Measurements from ENCODE around the gene PRKAR2B. TPM values are rescaled to one million over a fixed set of nuclear protein-coding genes. Genes with fewer than 3 reads are reported as not detected.
A peak's percentile ranks its signal among the peaks of the same experiment; 100 is the strongest.

The PRKAR2B gene
- total RNA-seq, 1 donor from 2014 or later = 14.6 TPM

DNA sequence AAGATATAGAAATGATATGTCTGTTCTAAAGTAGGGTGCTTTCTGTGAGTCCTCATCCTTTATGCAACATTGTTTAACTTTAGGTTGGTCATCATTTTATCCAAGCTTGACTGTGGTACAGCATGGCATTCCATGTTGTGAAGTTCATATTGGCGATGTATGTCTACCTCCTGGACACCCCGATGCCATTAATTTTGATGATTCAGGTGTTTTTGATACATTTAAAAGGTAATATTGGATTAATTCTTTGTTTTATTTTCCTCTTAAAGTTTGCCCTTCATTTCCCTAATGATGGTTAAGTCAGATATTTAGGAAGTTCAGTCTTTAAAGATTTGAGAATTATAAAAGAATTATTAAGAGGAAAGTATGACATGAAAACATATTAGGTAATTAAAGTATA is 145.6 kb downstream of the PRKAR2B start:
- no peak overlapping the region for H3K27ac Mint-ChIP-seq (ENCODE audit: unreplicated experiment)
- no peak for DNase-seq
- H3K9me3 Mint-ChIP-seq (ENCODE audit: unreplicated experiment) = peaks cover 2% of the 10 kb centered on the region
- no peaks in the 10 kb centered on the region for H3K4me1 Mint-ChIP-seq (ENCODE audit: low read depth, unreplicated experiment)
- H3K4me3 Mint-ChIP-seq (ENCODE audit: unreplicated experiment) = no peak overlapping the region
- H3K36me3 Mint-ChIP-seq (ENCODE audit: unreplicated experiment) = no peaks in the 10 kb centered on the region
- no peaks in the 10 kb centered on the region for H3K27me3 Mint-ChIP-seq (ENCODE audit: unreplicated experiment)
- TF ChIP-seq, protein P1, sequence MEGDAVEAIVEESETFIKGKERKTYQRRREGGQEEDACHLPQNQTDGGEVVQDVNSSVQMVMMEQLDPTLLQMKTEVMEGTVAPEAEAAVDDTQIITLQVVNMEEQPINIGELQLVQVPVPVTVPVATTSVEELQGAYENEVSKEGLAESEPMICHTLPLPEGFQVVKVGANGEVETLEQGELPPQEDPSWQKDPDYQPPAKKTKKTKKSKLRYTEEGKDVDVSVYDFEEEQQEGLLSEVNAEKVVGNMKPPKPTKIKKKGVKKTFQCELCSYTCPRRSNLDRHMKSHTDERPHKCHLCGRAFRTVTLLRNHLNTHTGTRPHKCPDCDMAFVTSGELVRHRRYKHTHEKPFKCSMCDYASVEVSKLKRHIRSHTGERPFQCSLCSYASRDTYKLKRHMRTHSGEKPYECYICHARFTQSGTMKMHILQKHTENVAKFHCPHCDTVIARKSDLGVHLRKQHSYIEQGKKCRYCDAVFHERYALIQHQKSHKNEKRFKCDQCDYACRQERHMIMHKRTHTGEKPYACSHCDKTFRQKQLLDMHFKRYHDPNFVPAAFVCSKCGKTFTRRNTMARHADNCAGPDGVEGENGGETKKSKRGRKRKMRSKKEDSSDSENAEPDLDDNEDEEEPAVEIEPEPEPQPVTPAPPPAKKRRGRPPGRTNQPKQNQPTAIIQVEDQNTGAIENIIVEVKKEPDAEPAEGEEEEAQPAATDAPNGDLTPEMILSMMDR (IDR thresholded peaks at IDR 0.05; ENCODE audit: partially characterized antibody, unreplicated experiment) = no peak

DNA sequence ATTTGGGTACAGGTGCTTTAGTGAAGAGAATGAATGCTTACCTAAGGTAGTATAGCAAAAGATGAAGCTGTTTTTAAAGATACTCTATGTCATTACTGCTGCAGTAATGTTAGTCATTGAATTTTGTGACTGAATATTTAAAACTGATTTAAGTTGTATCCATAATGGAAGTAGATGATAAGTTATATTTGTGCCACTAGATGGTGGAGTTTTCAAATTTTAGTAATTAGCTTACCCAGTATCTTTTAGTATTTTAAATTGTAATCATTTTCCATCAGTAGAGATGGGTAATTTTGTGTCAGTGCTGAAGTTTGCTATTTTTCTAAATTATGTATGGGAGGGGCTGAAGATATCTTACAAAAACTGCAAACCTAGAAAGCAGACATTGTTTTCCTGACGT is 149.5 kb downstream of the PRKAR2B start:
- no peak for DNase-seq
- H3K36me3 Mint-ChIP-seq (ENCODE audit: unreplicated experiment) = no peaks in the 10 kb centered on the region
- H3K4me3 Mint-ChIP-seq (ENCODE audit: unreplicated experiment) = no peak overlapping the region

DNA sequence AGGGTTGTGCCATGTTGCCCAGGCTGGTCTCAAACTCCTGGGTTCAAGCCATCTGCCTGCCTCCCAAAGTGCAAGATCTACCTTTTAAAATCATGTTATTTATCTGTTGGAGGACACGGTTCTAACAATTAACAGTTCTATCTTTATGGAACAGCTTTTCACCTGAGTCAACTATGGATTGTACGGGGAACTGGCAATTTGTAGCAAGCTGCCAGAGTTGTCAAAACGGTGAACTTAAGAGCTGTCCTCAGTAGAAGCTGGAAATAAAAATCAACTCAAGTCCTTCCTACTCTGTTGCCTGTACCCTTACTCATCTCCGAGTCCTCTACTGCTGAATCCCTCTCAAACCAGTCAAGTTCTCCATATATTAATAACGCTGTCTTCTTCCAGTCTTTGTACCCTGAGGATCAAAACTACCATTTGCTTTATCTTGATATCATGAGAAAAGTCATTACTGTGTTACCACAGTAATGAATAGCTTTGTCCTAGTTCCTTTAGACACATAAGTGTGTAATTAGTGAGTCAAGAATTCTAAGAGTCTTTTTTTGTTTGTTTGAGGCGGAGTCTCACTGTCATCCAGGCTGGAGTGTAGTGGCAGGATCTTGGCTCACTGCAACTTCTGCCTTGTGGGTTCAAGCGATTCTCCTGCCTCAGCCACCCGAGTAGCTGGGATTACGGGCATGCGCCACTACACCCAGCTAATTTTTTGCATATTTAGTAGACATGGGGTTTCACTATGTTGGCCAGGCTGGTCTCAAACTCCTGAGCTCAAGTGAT is 152.5 kb downstream of the PRKAR2B start:
- Mint-ChIP-seq H3K4me1 (ENCODE audit: low read depth, unreplicated experiment) (peaks cover 4% of the 10 kb centered on the region), H3K36me3 (ENCODE audit: unreplicated experiment) (no peaks in the 10 kb centered on the region), H3K27ac (ENCODE audit: unreplicated experiment) (no peak overlapping the region), H3K27me3 (ENCODE audit: unreplicated experiment) (no peaks in the 10 kb centered on the region), H3K9me3 (ENCODE audit: unreplicated experiment) (no peaks in the 10 kb centered on the region), H3K4me3 (ENCODE audit: unreplicated experiment) (no peak overlapping the region)
- no peak for DNase-seq
- TF ChIP-seq, protein P1 (IDR thresholded peaks at IDR 0.05; ENCODE audit: partially characterized antibody, unreplicated experiment) = no peak

More for the DNA sequence above, 149.5 kb downstream of the PRKAR2B start:
- no peak overlapping the region for H3K27ac Mint-ChIP-seq (ENCODE audit: unreplicated experiment)
- H3K27me3 Mint-ChIP-seq (ENCODE audit: unreplicated experiment) = no peaks in the 10 kb centered on the region
- H3K4me1 Mint-ChIP-seq (ENCODE audit: low read depth, unreplicated experiment) = no peaks in the 10 kb centered on the region
- no peaks in the 10 kb centered on the region for H3K9me3 Mint-ChIP-seq (ENCODE audit: unreplicated experiment)
- TF ChIP-seq, protein P1 (IDR thresholded peaks at IDR 0.05; ENCODE audit: partially characterized antibody, unreplicated experiment) = peak; percentile 6

DNA sequence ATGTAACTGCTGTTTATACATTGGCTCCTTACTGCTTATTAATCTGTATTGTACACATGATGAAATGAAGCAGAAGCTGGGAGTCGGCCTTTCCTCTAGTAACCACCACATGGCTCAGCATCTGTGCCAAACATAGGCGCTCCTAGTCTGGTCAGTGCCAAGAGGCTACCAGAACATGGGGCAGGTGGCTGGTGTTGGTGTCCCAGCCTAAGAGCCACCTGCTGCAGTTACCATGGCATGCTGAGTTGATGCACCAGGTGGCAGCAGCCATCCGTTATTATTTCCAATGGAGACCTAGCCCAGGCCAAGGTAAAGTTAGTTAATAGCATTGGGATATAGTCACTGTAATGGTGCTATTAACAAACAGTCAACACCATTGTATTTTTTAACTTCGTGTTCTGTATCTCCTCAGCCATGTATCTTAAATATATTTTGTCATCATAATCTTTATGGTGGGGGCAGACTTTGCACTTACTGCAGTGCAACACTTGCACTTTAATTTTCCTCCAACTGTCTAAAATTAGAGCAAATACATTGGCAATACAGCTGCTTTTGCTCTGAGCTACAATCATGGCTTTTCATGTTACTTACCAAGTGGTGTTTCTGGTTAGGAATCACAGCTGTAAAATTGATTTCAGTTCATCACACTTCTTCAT is 157.4 kb downstream of the PRKAR2B start:
- Mint-ChIP-seq H3K36me3 (ENCODE audit: unreplicated experiment) (peaks cover 5% of the 10 kb centered on the region), H3K27me3 (ENCODE audit: unreplicated experiment) (no peaks in the 10 kb centered on the region), H3K9me3 (ENCODE audit: unreplicated experiment) (no peaks in the 10 kb centered on the region), H3K27ac (ENCODE audit: unreplicated experiment) (no peak overlapping the region), H3K4me3 (ENCODE audit: unreplicated experiment) (no peak overlapping the region), H3K4me1 (ENCODE audit: low read depth, unreplicated experiment) (peaks cover 4% of the 10 kb centered on the region)
- TF ChIP-seq, protein P1 (IDR thresholded peaks at IDR 0.05; ENCODE audit: partially characterized antibody, unreplicated experiment) = peak; percentile 47
- DNase-seq = peak; percentile 73

DNA sequence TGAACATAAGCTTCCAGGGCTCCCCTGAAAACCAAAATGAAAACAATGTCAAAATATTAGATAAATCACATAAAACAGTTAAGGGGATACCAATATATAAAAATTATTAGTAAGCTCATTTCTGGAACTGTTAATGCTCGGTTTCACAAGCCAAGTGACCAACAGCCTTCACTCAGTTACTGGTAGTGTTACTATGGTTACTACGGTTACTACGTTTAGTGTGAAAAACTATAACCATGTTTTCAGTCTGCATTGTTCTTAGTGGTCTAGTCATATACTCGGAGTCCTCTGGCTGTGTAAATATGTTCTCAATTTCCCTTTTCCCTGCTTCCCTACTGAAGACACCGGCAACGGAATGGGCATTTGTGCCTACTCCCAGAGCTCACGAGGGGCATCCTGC is 159.1 kb downstream of the PRKAR2B start:
- Mint-ChIP-seq H3K27ac (ENCODE audit: unreplicated experiment) (no peak overlapping the region), H3K4me1 (ENCODE audit: low read depth, unreplicated experiment) (peaks cover 4% of the 10 kb centered on the region), H3K27me3 (ENCODE audit: unreplicated experiment) (no peaks in the 10 kb centered on the region), H3K4me3 (ENCODE audit: unreplicated experiment) (no peak overlapping the region), H3K9me3 (ENCODE audit: unreplicated experiment) (no peaks in the 10 kb centered on the region), H3K36me3 (ENCODE audit: unreplicated experiment) (peaks cover 5% of the 10 kb centered on the region)
- TF ChIP-seq, protein P1 (IDR thresholded peaks at IDR 0.05; ENCODE audit: partially characterized antibody, unreplicated experiment) = no peak
- DNase-seq = no peak
